NCI-H128 (cell line): ENCODE results near the gene PHACTR2.
"Not testable (repeated sequence)": the region's sequence is repeated elsewhere in the genome, so short reads cannot be mapped to it uniquely, and the experiment has no call there.

Source experiments
- DNase-seq: peaks from one replicate; lab custom pipeline; 2025; ENCODE audit not compliant: unreplicated experiment; lab: John Stamatoyannopoulos, UW

Gene PHACTR2

GRCh38 chr6:143851706-143852105, 173.9 kb downstream of the PHACTR2 start:
- not testable (repeated sequence) for DNase-seq

DNA sequence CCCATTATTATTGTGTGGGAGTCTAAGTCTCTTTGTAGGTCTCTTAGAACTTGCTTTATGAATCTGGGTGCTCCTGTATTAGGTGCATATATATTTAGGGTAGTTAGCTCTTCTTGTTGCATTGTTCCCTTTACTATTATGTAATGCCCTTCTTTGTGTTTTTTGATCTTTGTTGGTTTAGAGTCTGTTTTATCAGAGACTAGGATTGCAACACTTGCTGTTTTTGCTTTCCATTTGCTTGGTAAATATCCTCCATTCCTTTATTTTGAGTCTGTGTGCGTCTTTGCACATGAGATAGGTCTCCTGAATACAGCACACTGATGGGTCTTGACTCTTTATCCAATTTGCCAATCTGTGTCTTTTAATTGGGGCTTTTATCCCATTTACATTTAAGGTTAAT, 177.3 kb downstream of the PHACTR2 start:
- DNase-seq: not testable (repeated sequence)

GRCh38 chr6:143856762-143857161, 179.0 kb downstream of the PHACTR2 start:
- DNase-seq: not testable (repeated sequence)

DNA sequence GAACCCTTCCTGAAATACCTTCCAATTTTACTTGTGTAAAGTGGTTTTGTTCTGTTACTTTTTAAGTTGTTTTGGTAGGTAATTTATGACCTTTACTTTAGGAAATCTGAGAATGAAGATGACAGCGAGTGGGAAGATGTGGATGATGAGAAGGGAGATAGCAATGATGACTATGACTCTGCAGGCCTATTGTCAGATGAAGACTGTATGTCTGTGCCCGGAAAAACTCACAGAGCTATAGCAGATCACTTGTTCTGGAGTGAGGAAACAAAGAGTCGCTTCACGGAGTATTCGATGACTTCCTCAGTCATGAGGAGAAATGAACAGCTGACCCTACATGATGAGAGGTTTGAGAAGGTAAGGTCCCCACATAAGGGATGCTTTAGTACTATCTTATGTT, 179.9 kb downstream of the PHACTR2 start:
- DNase-seq: no peak

DNA sequence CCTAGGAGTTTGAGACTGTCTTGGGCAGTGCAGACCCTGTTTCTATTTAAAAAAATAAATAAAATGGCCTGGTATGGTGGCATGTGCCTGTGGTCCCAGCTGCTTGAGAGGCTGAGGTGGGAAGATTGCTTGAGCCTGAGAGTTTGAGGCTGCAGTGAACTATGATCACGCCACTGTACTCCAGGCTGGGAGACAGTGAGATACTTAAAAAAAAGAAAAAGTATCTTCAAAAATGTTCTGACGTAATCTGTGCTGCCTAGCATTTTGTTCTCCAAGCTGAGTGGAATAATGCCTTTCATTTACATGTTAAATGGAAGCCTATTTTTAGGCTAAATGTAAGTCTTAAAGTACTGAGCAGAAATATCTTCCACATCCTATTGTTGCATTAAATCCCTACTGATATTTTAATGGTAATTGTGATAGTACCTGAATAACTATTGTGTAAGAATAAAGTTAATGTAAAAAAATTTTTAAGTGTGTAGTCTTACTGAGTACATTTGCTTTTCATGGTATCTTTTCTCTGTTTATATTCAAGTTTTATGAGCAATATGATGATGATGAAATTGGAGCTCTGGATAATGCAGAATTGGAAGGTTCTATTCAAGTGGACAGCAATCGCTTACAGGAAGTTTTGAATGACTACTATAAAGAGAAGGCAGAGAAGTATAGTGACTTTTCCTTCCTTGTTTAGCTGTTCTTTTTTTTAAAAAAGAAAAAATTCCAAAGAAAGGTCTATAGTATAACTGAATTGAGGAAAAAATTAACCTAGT, 182.3 kb downstream of the PHACTR2 start:
- no peak for DNase-seq

DNA sequence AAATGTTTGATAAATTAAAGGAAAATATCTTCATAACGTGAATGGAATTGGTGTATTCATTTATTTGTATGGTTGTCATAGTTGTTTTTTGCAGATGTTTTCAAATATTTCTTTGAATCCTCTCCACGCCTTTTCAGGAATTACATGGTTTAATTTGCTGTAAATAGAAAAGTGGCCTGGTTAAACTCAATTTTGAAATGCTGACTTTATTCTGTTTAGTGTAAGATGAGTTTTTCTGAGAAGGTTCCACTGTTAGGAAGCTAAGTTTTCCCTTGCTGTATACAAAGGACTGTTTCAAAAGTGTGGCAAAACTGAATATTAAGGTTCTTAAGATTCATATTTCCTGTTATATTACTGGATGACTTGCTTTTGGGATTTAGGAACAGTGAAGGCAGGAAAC, 186.0 kb downstream of the PHACTR2 start:
- DNase-seq: no peak

GRCh38 chr6:143864234-143864633, 186.5 kb downstream of the PHACTR2 start, which contains the start of gene ZC2HC1B:
ZC2HC1B (plus strand) TSS chr6:143864474; CDS start chr6:143864540, 66 bp downstream.
- DNase-seq: no peak

GRCh38 chr6:143867236-143867635, 189.5 kb downstream of the PHACTR2 start:
- no peak for DNase-seq

GRCh38 chr6:143868808-143869207, 191.0 kb downstream of the PHACTR2 start:
- not testable (repeated sequence) for DNase-seq

GRCh38 chr6:143871202-143871730, 193.5 kb downstream of the PHACTR2 start:
- not testable (repeated sequence) for DNase-seq

GRCh38 chr6:143872201-143872600, 194.4 kb downstream of the PHACTR2 start:
- DNase-seq: no peak

DNA sequence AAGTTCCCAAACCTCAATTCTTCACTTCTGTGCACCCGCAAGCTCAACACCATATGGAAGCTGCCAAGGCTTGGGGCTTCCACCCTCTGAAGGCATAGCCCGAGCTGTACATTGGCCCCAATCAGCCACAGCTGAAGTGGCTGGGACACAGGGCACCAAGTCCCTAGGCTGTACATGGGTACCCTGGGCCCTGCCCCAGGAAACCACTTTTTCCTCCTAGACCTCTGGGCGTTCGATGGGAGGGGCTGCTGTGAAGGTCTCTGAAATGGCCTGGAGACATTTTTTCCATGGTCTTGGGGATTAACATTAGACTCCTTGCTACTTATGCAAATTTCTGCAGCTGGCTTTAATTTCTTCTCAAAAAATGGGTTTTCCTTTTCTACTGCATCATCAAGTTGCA, 195.8 kb downstream of the PHACTR2 start:
- DNase-seq: not testable (repeated sequence)

GRCh38 chr6:143874503-143874902, 196.7 kb downstream of the PHACTR2 start:
- DNase-seq: not testable (repeated sequence)

- DNase-seq: no peak
Measured at GRCh38 chr6:143877584-143878271, 200.0 kb downstream of the PHACTR2 start.

DNA sequence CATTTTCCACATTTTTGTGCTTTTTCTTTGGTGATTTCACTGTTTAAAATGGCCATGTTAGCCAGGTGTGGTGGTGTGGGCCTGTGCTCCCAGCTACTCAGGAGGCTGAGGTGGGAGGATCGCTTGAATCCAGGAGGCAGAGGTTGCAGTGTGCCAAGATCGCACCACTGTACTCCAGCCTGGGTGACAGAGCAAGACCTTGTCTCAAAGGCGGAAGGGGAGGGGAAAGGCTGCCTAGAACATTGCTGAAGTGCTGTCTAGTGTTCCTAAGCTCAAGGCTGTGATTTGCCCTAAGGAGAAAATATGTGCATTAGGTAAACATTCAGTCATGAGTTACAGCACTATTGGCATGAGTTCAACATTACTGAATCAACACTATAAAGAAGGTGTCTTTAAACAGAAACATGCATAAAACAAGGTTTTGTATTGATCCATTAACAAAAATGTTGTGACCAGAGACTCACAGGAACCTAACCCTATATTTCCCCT, 200.6 kb downstream of the PHACTR2 start:
- no peak for DNase-seq

- no peak for DNase-seq
Measured at GRCh38 chr6:143880412-143880811, 202.6 kb downstream of the PHACTR2 start.
